ENCODE measurements around the gene DENND5A.

The DENND5A gene

GRCh38 chr11:9274499-9275258 lies 9.5 kb upstream of the DENND5A start:
- in situ Hi-C loops (cut with HindIII; ENCODE audit: low sequenced_read_pairs): no loop called here
- no peak overlapping the region for H3K4me3 ChIP-seq (ENCODE audit: low read depth, low read length)
- no peak for TF ChIP-seq CTCF (IDR thresholded peaks at IDR 0.05; ENCODE audit: low read depth, low read length, missing control alignments)
- no peak for DNase-seq (ENCODE audit: low read depth)

- DNase-seq (ENCODE audit: low read depth): no peak
- TF ChIP-seq CTCF (IDR thresholded peaks at IDR 0.05; ENCODE audit: low read depth, low read length, missing control alignments): no peak
- in situ Hi-C loops (cut with HindIII; ENCODE audit: low sequenced_read_pairs): no loop called here
- H3K4me3 ChIP-seq (ENCODE audit: low read depth, low read length): no peak overlapping the region
Observed at GRCh38 chr11:9273376-9274336, 8.5 kb upstream of the DENND5A start.

- TF ChIP-seq CTCF (IDR thresholded peaks at IDR 0.05; ENCODE audit: low read depth, low read length, missing control alignments): no peak
- in situ Hi-C loops (cut with HindIII; ENCODE audit: low sequenced_read_pairs): no loop called here
Observed at GRCh38 chr11:9269492-9270013, 4.4 kb upstream of the DENND5A start.

GRCh38 chr11:9267680-9268079 lies 2.5 kb upstream of the DENND5A start:
- no peak for TF ChIP-seq CTCF (IDR thresholded peaks at IDR 0.05; ENCODE audit: low read depth, low read length, missing control alignments)

More at GRCh38 chr11:9269492-9270013, 4.4 kb upstream of the DENND5A start:
- no peak overlapping the region for H3K4me3 ChIP-seq (ENCODE audit: low read depth, low read length)
- DNase-seq (ENCODE audit: low read depth): no peak

GRCh38 chr11:9266926-9267325 lies 1.8 kb upstream of the DENND5A start:
- no peak overlapping the region for H3K4me3 ChIP-seq (ENCODE audit: low read depth, low read length)
- DNase-seq (ENCODE audit: low read depth): no peak
- in situ Hi-C loops (cut with HindIII; ENCODE audit: low sequenced_read_pairs): no loop called here
- TF ChIP-seq CTCF (IDR thresholded peaks at IDR 0.05; ENCODE audit: low read depth, low read length, missing control alignments): no peak

More at GRCh38 chr11:9267680-9268079, 2.5 kb upstream of the DENND5A start:
- no peak for DNase-seq (ENCODE audit: low read depth)
- H3K4me3 ChIP-seq (ENCODE audit: low read depth, low read length): no peak overlapping the region
- in situ Hi-C loops (cut with HindIII; ENCODE audit: low sequenced_read_pairs): no loop called here

- DNase-seq (ENCODE audit: low read depth): no peak
- no peak for TF ChIP-seq CTCF (IDR thresholded peaks at IDR 0.05; ENCODE audit: low read depth, low read length, missing control alignments)
- in situ Hi-C loops (cut with HindIII; ENCODE audit: low sequenced_read_pairs): no loop called here
- no peak overlapping the region for H3K4me3 ChIP-seq (ENCODE audit: low read depth, low read length)
Observed at GRCh38 chr11:9266132-9266736, 1.1 kb upstream of the DENND5A start.
